ENCODE results near the gene INSR.
"Not testable (repeated sequence)": the region's sequence is repeated elsewhere in the genome, so short reads cannot be mapped to it uniquely, and the experiment has no call there.

The INSR gene

DNA sequence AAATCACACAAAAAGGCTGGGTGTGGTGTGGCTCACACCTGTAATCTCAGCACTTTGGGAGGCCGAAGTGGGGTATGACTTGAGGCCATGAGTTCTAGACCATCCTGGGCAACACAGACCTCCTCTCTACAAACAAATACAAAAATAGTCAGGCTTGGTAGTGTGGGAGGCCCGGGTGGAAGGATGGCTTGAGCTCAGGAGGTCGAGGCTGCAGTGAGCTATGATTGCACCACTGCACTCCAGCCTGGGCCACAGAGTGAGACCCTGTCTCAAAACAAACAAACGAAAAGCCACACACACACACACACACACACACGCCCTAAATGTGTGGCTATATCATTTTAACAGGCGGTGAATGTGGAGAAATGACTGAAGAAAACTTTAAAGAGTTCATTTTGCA is 225.6 kb downstream of the INSR start:
- peaks cover 40% of the 10 kb centered on the region for H3K36me3 Mint-ChIP-seq (ENCODE audit: low read depth)
- peak overlapping the region; percentile 97 for H3K4me3 Mint-ChIP-seq
- intact Hi-C loops (cut with micrococcal nuclease), result no loop called here
- no peaks in the 10 kb centered on the region for H3K27me3 Mint-ChIP-seq
- H3K4me1 Mint-ChIP-seq (ENCODE audit: low read depth), result peaks cover 11% of the 10 kb centered on the region
- H3K9me3 Mint-ChIP-seq, result no peaks in the 10 kb centered on the region
- H3K27ac Mint-ChIP-seq, result peak overlapping the region; percentile 97

DNA sequence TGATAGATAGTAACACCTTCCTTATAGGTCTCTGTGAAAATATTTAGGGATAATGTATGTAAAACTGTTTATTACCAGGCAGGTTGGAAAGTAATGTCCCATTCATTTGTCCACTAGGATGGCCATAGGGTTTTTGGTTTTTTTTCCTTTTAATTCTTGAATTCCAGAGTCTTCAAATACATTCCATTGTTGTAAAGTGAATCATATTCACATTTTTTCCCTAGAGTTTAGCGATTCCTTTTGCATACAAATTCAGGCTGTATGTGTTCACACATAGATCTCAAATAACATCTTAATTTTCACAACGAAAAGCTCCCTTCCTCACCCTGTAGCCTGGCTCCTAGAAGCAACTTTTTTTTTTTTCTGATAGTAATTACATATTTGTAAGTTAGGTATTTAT is 226.5 kb downstream of the INSR start:
- Mint-ChIP-seq H3K9me3 (no peaks in the 10 kb centered on the region), H3K36me3 (ENCODE audit: low read depth) (peaks cover 31% of the 10 kb centered on the region), H3K4me3 (no peak overlapping the region), H3K27ac (no peak overlapping the region), H3K27me3 (no peaks in the 10 kb centered on the region), H3K4me1 (ENCODE audit: low read depth) (peaks cover 11% of the 10 kb centered on the region)
- intact Hi-C loops (cut with micrococcal nuclease), result no loop called here

DNA sequence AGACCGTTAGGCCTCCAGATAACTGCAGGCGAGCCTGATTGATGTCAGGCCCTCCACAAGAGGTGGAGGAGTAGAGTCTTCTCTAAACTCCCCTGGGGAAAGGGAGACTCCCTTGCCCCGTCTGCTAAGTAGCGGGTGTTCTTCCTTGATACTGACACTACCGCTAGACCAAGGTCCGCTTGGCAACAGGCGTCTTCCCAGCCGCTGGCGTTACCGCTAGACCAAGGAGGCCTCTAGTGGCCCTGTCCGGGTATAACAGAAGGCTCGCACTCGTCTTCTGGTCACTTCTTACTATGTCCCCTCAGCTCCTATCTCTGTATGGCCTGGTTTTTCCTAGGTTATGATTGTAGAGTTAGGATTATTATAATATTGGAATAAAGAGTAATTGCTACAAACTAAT is 227.1 kb downstream of the INSR start:
- intact Hi-C loops (cut with micrococcal nuclease); H3K4me3 Mint-ChIP-seq; H3K9me3 Mint-ChIP-seq; H3K27ac Mint-ChIP-seq; H3K27me3 Mint-ChIP-seq: not testable (repeated sequence)
- peaks cover 25% of the 10 kb centered on the region for H3K36me3 Mint-ChIP-seq (ENCODE audit: low read depth)
- H3K4me1 Mint-ChIP-seq (ENCODE audit: low read depth), result peaks cover 11% of the 10 kb centered on the region

DNA sequence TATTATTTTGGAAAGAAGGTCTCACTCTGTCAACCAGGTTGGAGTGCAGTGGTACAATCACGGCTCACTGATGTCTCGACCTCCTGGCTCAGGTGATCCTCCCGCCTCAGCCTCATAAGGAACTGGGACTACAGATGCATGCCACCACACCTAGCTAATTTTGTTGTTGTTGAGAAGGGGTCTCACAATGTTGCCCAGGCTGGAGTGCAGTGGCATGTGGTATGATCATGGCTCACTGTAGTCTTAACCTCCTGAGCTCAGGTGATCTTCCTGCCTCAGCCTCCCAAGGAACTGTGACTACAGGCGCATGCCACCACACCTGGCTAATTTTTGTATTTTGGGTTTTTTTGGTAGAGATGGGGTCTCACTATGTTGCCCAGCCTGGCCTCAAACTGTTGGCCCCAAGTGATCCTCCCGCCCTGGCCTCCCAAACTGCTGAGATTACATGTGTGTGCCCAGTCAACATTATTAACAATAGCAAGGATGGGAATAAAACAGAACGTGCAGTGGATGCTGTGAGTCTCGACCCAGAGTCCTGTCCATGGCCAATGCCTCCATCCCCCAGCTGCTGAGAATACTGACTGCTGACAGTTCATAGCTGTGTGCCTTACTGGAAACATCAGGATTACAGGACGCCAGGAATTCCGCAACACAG is 230.3 kb downstream of the INSR start:
- H3K4me3 Mint-ChIP-seq, result no peak overlapping the region
- H3K36me3 Mint-ChIP-seq (ENCODE audit: low read depth), result no peaks in the 10 kb centered on the region
- peak overlapping the region; percentile 5 for H3K27ac Mint-ChIP-seq
- intact Hi-C loops (cut with micrococcal nuclease), result no loop called here
- H3K27me3 Mint-ChIP-seq, result no peaks in the 10 kb centered on the region
- H3K4me1 Mint-ChIP-seq (ENCODE audit: low read depth), result peaks cover 3% of the 10 kb centered on the region
- no peaks in the 10 kb centered on the region for H3K9me3 Mint-ChIP-seq

DNA sequence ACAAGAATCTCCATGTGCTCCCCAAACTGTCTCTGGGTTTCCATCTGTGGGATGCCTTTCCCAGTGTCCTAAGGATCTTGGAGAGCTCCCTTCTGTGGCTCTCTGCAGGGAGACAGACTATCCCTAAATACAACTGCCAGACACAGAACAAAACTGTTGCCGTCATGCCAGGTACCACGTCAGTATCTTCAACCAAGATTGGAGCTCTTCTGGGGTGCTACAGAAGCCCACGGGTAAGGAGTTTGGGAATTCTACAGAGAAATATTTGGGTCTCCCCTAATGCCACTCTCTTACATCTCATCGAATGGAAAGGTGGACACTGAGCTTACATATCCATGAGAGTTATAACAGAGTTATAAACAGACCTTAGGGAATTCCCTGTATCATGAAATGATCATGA is 230.9 kb downstream of the INSR start:
- Mint-ChIP-seq H3K9me3 (no peaks in the 10 kb centered on the region), H3K27ac (no peak overlapping the region)
- intact Hi-C loops (cut with micrococcal nuclease), result no loop called here

More for the DNA sequence above, 230.9 kb downstream of the INSR start:
- Mint-ChIP-seq H3K4me3 (no peak overlapping the region), H3K36me3 (ENCODE audit: low read depth) (no peaks in the 10 kb centered on the region), H3K4me1 (ENCODE audit: low read depth) (no peaks in the 10 kb centered on the region), H3K27me3 (no peaks in the 10 kb centered on the region)
